Skeletal muscle satellite cell (primary cell): Measurements from ENCODE around the gene SPACA7.
"Not testable (repeated sequence)": the region's sequence is repeated elsewhere in the genome, so short reads cannot be mapped to it uniquely, and the experiment has no call there.

Experiments used
- H3K27me3 ChIP-seq: 2 replicates; pipeline ENCODE4 v1.7.0; 2013; ENCODE audit warnings: low read length; ENCODE audit not compliant: control insufficient read depth, insufficient read depth
- H3K36me3 ChIP-seq: 2 replicates; pipeline ENCODE4 v1.7.0; 2013; ENCODE audit warnings: mild to moderate bottlenecking, control low read depth, low read length; ENCODE audit not compliant: insufficient read depth
- H3K4me1 ChIP-seq: 2 replicates; pipeline ENCODE4 v1.7.0; 2013; ENCODE audit warnings: low read length; ENCODE audit not compliant: control insufficient read depth, insufficient read depth
- H3K4me2 ChIP-seq: 2 replicates; pipeline ENCODE4 v1.7.0; 2013; ENCODE audit warnings: mild to moderate bottlenecking, low read length
- H3K4me3 ChIP-seq: 2 replicates; pipeline ENCODE4 v1.7.0; 2013; ENCODE audit warnings: low read length
- H3K9ac ChIP-seq: 2 replicates; pipeline ENCODE4 v1.7.0; 2013; ENCODE audit warnings: mild to moderate bottlenecking, low read depth, low read length, moderate library complexity
- H3K9me3 ChIP-seq: replicated peaks from 2 replicates; pipeline ENCODE4 v1.7.0; 2013; ENCODE audit warnings: mild to moderate bottlenecking, control low read depth, low read length

Gene SPACA7

DNA sequence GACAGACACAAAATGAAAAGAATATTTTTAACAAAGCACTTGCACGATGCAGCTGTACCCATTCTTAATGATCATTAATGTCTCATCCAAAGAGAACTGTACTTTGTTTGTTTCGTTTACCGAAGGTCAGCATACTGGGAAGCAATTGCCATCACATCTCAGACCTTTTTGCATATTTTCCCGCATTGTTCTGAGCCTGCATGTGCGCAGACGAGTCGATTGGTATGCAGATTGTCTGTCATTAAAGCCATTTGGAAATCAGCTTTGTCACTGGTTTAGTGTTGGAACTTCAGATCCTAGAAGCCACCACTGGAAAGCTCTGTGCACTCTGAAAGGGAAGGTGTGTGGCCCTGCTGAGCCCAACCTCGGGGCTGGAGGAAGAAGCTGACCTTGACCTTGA, 15.6 kb downstream of the SPACA7 start:
- H3K9me3 ChIP-seq, result no peaks in the 10 kb centered on the region
- H3K36me3 ChIP-seq, result no peaks in the 10 kb centered on the region
- no peak overlapping the region for H3K4me2 ChIP-seq
- no peak overlapping the region for H3K4me3 ChIP-seq
- H3K27me3 ChIP-seq, result no peaks in the 10 kb centered on the region
- no peaks in the 10 kb centered on the region for H3K4me1 ChIP-seq
- H3K9ac ChIP-seq, result no peak overlapping the region

DNA sequence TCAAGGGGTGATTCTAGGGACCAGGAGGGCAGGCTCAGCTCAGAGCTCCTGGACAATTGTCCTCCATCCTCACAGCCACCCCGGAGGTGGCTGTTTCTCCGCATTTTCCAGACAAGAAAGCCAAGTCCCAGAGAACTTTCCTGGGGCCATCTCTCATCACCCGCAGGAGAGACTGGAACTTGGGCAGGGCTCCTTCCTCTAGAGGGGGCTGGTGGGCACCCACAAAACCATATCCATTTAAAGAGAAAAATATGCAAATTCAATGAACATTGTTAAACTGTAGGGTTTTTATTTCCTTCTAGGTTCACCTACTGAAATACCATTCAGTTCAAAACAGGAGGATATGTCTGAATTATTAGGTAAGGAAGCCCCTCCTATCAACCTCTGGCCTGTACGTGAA, 16.6 kb downstream of the SPACA7 start:
- Histone ChIP-seq H3K9me3 (no peaks in the 10 kb centered on the region), H3K36me3 (no peaks in the 10 kb centered on the region), H3K27me3 (no peaks in the 10 kb centered on the region), H3K9ac (no peak overlapping the region), H3K4me3 (no peak overlapping the region), H3K4me1 (no peaks in the 10 kb centered on the region), H3K4me2 (no peak overlapping the region)

DNA sequence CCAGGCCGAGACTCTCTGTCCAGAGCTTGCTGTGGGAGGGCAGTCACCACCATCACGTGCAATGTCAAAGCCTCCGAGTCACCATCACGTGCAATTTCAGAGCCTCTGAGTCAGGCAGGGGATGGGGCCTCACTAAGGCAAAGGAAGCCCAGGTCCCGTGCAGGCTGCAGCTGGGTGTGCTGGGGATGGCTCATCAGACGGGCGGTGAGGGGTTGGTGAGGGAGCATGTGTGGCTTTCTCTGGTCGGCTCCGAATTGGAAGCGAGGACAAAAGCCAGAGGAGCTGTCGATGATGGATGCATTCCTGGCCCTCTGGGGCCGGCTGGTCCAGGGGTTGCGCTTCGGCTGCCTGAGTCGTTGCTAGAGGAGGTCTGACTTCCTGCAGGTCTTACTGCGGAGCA, 18.9 kb downstream of the SPACA7 start:
- not testable (repeated sequence) for H3K4me2 ChIP-seq, H3K4me3 ChIP-seq, H3K9me3 ChIP-seq, H3K36me3 ChIP-seq, H3K9ac ChIP-seq, H3K4me1 ChIP-seq, H3K27me3 ChIP-seq

DNA sequence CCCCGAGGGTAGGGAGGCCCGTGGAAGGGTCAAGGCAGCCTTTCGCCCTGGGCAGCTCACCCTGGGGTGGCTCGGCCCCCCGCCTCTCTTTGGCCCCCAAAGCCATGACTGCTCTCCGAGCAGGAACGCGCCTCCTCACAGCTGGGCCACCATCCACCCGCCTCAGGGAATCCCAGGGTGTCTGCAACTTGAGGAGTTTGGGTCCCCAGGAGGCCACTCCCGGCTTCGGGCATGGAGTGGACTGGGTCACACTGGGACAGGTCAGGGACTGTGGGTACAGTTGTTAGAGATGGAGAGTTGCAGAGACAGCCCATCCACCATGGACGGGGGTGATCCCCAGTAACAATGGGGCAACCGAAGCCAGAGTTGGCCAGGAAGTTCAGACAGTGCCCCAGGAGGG, 19.8 kb downstream of the SPACA7 start:
- not testable (repeated sequence) for H3K9me3 ChIP-seq, H3K36me3 ChIP-seq, H3K4me1 ChIP-seq, H3K4me3 ChIP-seq, H3K9ac ChIP-seq, H3K27me3 ChIP-seq, H3K4me2 ChIP-seq

DNA sequence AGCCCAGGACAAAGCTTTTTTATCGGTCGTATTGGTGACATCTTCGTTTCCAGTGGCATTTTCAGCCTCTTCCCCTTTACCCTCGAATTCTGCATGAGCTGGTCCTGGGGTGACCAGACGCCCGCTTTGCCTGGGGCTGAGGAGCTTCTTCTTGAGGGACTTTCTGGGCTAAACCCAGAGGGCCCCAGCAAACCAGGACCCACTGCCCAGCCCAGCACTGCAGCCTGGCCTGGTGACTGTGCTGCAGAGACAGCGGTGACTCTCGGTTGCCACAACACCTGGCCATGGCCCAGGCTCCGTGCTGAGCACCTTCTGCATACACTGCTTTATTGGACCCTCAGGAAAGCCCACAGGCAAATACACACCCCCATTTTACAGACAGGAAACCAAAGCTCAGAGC, 21.0 kb downstream of the SPACA7 start:
- H3K4me3 ChIP-seq, result no peak overlapping the region
- no peak overlapping the region for H3K9ac ChIP-seq
- H3K27me3 ChIP-seq, result no peaks in the 10 kb centered on the region
- no peak overlapping the region for H3K4me2 ChIP-seq
- H3K4me1 ChIP-seq, result no peaks in the 10 kb centered on the region
- H3K9me3 ChIP-seq, result no peaks in the 10 kb centered on the region
- H3K36me3 ChIP-seq, result no peaks in the 10 kb centered on the region

DNA sequence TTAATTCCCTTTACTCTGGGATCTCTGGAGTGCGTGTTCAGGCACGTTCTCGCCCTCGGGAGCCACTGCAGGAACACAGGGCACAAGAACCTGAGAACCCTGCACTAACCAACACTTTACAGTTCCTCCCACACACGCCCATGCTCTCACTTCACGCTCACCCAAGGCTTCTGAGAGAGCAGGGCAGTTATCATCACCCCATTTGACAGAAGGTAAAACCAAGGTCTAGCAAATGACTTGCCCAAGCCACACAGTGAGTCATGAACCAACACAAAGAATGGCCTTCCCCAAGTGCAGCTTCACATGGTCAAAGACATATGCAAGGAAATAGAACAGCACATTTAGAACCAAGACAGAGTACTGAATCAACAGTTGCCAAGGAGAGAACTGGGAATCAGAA, 22.2 kb downstream of the SPACA7 start:
- H3K4me1 ChIP-seq, H3K4me3 ChIP-seq, H3K4me2 ChIP-seq, H3K9me3 ChIP-seq, H3K9ac ChIP-seq, H3K27me3 ChIP-seq, H3K36me3 ChIP-seq: not testable (repeated sequence)

DNA sequence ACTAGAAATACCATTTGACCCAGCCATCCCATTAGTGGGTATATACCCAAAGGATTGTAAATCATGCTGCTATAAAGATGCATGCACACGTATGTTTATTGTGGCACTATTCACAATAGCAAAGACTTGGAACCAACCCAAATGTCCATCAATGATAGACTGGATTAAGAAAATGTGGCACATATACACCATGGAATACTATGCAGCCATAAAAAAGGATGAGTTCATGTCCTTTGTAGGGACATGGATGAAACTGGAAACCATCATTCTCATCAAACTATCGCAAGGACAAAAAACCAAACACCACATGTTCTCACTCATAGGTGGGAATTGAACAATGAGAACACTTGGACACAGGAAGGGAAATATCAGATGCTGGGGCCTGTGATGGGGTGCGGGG, 33.7 kb downstream of the SPACA7 start:
- not testable (repeated sequence) for H3K27me3 ChIP-seq, H3K9me3 ChIP-seq, H3K4me2 ChIP-seq, H3K36me3 ChIP-seq, H3K4me3 ChIP-seq, H3K4me1 ChIP-seq, H3K9ac ChIP-seq

DNA sequence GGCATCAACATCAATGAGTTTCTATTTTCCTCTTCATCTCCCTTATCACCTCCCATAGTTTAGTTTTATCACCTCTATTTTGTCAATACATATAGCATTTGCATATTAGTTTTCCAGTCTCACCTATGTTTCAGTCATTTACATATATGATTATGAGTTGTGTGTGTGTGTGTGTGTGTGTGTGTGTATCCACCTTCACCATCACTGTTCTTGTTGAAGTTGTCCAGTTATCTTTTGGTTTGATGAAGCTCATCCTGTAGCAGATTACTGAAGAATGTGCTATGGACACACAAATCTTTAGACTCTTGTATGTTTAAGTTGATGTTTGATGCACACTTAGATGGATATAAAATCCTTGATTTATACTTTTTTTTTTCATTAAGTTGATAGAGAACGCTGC, 40.5 kb downstream of the SPACA7 start:
- no peak overlapping the region for H3K4me2 ChIP-seq
- no peaks in the 10 kb centered on the region for H3K4me1 ChIP-seq
- no peak overlapping the region for H3K9ac ChIP-seq
- H3K4me3 ChIP-seq, result no peak overlapping the region
- no peaks in the 10 kb centered on the region for H3K36me3 ChIP-seq
- H3K27me3 ChIP-seq, result no peaks in the 10 kb centered on the region
- H3K9me3 ChIP-seq, result peaks cover 2% of the 10 kb centered on the region

DNA sequence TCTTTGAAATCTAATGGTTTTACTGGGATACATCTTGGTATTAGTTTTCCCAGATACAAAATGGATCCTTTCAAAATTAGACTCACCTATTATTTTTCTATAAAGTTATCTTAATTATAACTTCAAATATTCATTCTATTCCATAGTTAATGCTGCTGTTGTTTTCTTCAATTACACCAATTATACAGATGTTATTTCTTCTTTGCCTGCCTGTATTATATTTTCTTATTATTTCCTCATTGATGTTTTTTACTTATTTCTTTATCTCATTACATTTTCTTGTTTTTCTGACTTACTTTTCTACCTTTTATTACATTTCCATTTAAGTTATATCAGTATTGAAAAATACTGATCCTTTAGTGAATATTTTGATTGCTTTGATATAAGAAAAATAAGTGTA, 40.9 kb downstream of the SPACA7 start:
- peaks cover 2% of the 10 kb centered on the region for H3K9me3 ChIP-seq

DNA sequence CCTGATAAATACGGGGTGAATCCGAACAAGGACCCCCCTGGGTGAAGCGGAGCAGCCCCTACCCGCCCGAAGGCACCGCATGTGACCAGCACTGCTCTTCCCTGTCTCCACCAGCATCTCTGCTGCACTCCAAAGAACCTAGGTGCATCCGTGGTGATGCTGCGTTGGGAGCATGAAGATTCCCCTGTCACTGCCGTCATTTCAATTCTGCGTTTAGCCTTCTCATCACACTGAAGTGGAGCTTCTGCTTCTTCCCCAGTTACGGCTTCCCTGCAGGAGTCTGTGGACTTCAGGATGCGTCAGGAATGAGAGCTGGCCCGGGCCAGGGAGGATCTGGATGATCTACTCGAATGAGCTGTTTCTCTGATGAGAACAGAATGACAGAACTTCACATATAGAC, 47.9 kb downstream of the SPACA7 start:
- H3K27me3 ChIP-seq, result no peaks in the 10 kb centered on the region
- no peak overlapping the region for H3K4me2 ChIP-seq
- no peaks in the 10 kb centered on the region for H3K36me3 ChIP-seq
- no peak overlapping the region for H3K4me3 ChIP-seq
- H3K4me1 ChIP-seq, result no peaks in the 10 kb centered on the region
- H3K9me3 ChIP-seq, result peaks cover 3% of the 10 kb centered on the region
- no peak overlapping the region for H3K9ac ChIP-seq

More for the DNA sequence above, 40.9 kb downstream of the SPACA7 start:
- Histone ChIP-seq H3K4me2 (no peak overlapping the region), H3K4me3 (no peak overlapping the region), H3K36me3 (no peaks in the 10 kb centered on the region), H3K9ac (no peak overlapping the region), H3K4me1 (no peaks in the 10 kb centered on the region), H3K27me3 (no peaks in the 10 kb centered on the region)

DNA sequence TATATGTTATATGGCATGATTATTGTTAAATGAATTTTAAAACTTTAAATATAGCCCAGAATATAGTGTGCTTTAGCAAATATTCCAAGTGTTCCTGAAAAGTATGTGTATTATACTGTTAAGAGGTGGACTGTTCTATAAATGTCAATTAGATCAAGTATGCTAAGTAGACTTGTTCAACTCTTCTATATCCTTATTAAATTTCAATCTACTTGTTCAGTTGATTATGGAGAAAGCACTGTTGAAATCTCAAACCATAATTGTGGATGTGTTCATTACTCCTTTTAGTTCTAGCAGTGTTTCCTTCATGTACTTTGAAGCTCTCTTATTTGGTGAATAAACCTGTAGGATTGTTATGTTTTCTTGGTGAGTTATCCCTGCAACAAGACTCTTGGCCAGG, 52.5 kb downstream of the SPACA7 start:
- Histone ChIP-seq H3K36me3 (no peaks in the 10 kb centered on the region), H3K9ac (no peak overlapping the region), H3K4me2 (no peak overlapping the region), H3K4me3 (no peak overlapping the region), H3K27me3 (no peaks in the 10 kb centered on the region), H3K4me1 (no peaks in the 10 kb centered on the region), H3K9me3 (peaks cover 3% of the 10 kb centered on the region)

DNA sequence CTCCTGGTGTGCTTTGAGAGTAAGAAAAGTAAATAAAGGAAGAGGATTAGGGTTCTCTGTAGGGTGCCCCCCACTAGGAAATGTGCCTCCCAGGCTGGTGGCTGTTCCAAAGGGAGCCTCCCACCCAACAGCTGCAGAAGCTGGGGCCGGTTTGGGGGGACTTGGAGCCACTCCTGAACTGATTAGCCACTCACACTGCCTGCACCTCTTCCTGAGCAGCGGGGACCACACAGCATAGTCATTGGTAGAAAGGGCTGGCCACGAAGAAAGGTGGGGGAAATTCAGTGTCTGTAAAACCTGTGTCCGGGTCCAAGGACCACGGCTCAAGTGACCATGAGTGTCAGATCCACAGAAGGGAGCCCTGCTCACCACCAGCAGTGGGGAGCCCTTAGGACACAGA, 55.6 kb downstream of the SPACA7 start:
- H3K27me3 ChIP-seq, result no peaks in the 10 kb centered on the region
- H3K4me3 ChIP-seq, result no peak overlapping the region
- no peak overlapping the region for H3K4me2 ChIP-seq
- H3K9me3 ChIP-seq, result peaks cover 3% of the 10 kb centered on the region
- no peaks in the 10 kb centered on the region for H3K36me3 ChIP-seq
- H3K4me1 ChIP-seq, result no peaks in the 10 kb centered on the region
- no peak overlapping the region for H3K9ac ChIP-seq

DNA sequence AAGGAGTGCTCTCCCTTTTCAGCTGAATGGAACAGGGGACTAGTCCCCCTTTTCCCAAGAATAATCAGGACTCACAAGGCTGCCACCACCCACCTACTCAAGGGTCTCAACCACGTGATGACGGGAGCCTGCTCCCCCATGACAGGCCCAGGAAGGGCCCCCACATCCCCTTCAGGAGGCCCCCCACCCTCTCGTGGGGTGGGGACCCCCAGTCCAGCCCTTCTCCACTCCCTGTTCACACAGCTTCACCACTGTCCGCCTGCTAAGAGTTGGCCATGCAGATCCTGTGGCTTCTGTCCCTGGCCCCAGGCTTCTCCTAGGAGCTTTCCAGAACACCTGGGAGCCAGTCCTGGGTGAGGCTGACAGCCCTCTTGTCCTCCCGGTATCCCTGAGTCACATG, 56.6 kb downstream of the SPACA7 start:
- H3K4me3 ChIP-seq, H3K27me3 ChIP-seq, H3K36me3 ChIP-seq, H3K4me2 ChIP-seq, H3K9ac ChIP-seq, H3K4me1 ChIP-seq, H3K9me3 ChIP-seq: not testable (repeated sequence)
